Bronchial epithelial cell (primary cell): ENCODE data around the gene ESPNL. TPM values are rescaled to one million over a fixed set of nuclear protein-coding genes. Genes with fewer than 3 reads are reported as not detected.

Experiments used
- DNase-seq: peaks from one replicate; pipeline ENCODE4 v3.0.0-alpha.2; 2010; ENCODE audit warnings: low read depth
- FAIRE-seq: peaks from 2 replicates; lab custom pipeline; 2011; peaks lifted over from hg19 to GRCh38; lab: Jason Lieb, UNC
- H3K27me3 ChIP-seq: 2 replicates; pipeline ENCODE4 v1.5.1; 2011; ENCODE audit warnings: low read length; ENCODE audit not compliant: control insufficient read depth, insufficient read depth
- H3K36me3 ChIP-seq: 2 replicates; pipeline ENCODE4 v1.5.1; 2011; ENCODE audit warnings: low read length; ENCODE audit not compliant: control insufficient read depth, insufficient read depth
- H3K4me3 ChIP-seq: 2 replicates; pipeline ENCODE4 v1.5.1; 2011; ENCODE audit warnings: mild to moderate bottlenecking, low read depth, low read length, control low read depth
- total RNA-seq: library from RNA; depleted of rRNA; stranded (reverse); fragments of >200 nt; gene quantifications from 2 replicates; pipeline ENCODE4 v1.2.1, GENCODE V29; 2014
- TF ChIP-seq, protein P1 (sequence below): IDR thresholded peaks from 2 replicates; pipeline ENCODE4 v1.5.1; 2011; ENCODE audit warnings: mild to moderate bottlenecking, moderate library complexity, low read length, control low read depth, inconsistent platforms; ENCODE audit not compliant: insufficient read depth, severe bottlenecking

The ESPNL gene
- total RNA-seq, 1 donor from 2014 or later, result under 0.01 TPM

DNA sequence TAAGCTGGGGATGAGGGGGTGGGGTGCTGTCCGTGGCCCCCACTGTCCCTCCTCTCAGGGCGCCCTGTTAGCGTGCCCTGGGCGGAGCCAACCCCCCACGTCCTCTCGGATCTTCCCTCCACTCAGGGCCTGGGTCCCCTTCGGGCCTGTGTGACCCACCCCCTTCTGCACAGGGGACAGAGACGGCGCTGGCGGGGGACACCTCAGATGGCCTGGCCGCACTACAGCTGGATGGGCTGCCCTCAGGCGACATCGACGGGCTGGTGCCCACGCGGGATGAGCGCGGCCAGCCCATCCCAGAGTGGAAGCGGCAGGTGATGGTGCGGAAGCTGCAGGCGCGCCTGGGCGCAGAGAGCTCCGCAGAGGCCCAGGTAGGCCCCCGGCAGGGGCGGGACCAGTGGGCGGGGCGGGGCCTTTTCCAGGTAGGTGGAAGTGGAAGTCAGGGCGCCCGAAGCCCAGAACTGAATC, 28.4 kb downstream of the ESPNL start:
- H3K36me3 ChIP-seq, result no peaks in the 10 kb centered on the region
- no peak for FAIRE-seq
- no peak overlapping the region for H3K4me3 ChIP-seq
- TF ChIP-seq, protein P1, sequence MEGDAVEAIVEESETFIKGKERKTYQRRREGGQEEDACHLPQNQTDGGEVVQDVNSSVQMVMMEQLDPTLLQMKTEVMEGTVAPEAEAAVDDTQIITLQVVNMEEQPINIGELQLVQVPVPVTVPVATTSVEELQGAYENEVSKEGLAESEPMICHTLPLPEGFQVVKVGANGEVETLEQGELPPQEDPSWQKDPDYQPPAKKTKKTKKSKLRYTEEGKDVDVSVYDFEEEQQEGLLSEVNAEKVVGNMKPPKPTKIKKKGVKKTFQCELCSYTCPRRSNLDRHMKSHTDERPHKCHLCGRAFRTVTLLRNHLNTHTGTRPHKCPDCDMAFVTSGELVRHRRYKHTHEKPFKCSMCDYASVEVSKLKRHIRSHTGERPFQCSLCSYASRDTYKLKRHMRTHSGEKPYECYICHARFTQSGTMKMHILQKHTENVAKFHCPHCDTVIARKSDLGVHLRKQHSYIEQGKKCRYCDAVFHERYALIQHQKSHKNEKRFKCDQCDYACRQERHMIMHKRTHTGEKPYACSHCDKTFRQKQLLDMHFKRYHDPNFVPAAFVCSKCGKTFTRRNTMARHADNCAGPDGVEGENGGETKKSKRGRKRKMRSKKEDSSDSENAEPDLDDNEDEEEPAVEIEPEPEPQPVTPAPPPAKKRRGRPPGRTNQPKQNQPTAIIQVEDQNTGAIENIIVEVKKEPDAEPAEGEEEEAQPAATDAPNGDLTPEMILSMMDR, result no peak
- peaks cover 2% of the 10 kb centered on the region for H3K27me3 ChIP-seq
- DNase-seq, result no peak

DNA sequence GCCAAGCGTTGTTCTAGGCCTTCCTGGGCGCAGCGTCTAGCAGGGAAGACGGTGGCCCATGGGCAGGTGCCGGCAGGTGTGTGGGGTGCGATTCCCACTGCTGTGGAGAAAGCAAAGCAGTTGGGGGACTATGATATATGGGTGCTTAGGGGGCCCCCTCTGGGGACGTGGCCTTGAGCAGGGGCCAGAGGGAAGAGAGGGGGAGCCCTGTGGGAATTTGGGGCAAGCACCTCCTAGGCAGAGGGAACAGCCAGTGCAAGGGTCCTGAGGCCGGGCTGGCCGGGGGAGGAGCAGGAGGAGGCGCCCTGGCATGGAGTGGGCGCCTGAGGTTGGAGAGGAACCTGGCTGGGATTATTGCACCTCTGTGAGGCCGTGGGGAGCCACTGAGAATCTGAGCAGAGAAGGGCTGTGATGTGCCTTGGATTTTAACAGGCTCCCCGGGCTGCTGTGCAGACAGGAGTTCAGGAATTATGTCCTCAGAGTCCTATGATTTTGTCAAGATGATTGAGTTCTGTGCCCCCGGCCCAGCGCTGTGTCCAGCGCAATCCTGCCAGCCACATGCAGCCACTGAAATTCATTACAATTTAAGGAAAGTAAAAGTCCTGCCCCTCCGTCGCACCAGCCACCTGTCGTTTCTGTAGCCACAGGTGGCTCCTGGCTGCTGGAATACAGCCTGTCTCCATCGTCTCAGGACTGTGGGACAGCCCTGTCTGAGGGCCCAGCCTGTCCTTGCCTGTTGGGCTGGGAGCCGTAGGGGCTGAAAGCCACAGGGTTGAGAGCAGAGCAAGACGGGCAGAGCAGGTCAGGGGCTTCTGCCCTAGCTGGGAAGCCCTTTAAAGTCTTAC, 29.2 kb downstream of the ESPNL start:
- DNase-seq, result no peak
- no peaks in the 10 kb centered on the region for H3K36me3 ChIP-seq
- no peak overlapping the region for H3K4me3 ChIP-seq
- no peak for FAIRE-seq
- TF ChIP-seq, protein P1, result no peak
- H3K27me3 ChIP-seq, result peaks cover 2% of the 10 kb centered on the region

DNA sequence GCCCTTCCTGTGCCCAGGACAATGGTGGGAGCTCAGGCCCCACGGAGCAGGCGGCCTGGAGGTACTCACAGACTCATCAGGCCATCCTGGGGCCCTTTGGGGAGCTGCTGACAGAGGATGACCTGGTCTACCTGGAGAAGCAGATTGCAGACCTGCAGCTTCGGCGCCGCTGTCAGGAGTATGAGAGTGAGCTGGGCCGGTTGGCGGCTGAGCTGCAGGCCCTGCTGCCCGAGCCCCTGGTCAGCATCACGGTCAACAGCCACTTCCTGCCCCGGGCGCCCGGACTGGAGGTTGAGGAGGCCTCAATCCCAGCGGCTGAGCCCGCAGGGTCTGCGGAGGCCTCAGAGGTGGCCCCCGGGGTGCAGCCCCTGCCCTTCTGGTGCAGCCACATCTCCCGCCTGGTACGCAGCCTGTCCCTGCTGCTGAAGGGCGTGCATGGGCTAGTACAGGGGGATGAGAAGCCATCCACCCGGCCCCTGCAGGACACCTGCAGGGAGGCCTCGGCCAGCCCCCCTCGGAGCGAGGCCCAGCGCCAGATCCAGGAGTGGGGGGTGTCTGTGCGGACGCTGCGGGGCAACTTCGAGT, 30.1 kb downstream of the ESPNL start:
- H3K27me3 ChIP-seq, result peaks cover 2% of the 10 kb centered on the region
- FAIRE-seq, result no peak
- no peaks in the 10 kb centered on the region for H3K36me3 ChIP-seq
- DNase-seq, result no peak
- no peak overlapping the region for H3K4me3 ChIP-seq
- TF ChIP-seq, protein P1, result no peak

DNA sequence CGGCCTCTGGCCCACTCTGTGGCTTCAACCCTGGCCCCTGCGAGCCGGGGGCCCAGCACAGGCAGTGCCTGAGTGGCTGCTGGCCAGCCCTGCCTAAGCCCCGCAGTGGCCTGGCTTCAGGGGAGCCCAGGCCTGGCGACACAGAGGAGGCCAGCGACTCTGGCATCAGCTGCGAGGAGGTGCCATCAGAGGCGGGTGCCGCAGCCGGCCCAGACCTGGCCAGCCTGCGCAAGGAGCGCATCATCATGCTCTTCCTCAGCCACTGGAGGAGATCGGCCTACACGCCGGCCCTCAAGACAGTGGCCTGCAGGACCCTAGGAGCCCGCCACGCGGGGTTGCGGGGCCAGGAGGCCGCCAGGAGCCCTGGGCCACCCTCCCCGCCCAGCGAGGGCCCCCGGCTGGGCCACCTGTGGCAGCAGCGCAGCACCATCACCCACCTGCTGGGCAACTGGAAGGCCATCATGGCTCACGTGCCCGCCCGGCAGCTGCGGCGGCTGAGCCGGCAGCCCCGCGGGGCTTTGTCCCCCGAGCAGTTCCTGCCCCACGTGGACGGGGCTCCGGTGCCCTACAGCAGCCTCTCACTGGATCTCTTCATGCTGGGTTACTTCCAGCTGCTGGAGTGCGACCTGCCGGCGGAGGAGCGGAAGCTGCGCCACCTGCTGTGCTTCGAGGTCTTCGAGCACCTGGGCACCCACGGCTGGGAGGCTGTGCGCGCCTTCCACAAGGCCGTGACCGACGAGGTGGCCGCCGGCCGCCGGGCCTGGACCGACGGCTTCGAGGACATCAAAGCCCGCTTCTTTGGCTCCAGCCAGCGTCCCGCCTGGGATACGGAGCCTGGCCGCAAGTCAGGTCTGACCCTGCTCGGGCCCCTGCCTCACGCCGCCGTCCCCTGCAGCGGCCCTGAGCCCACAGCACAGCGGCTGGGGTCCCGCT, 30.8 kb downstream of the ESPNL start:
- TF ChIP-seq, protein P1, result no peak
- H3K27me3 ChIP-seq, result peaks cover 2% of the 10 kb centered on the region
- H3K4me3 ChIP-seq, result no peak overlapping the region
- FAIRE-seq (no peak), DNase-seq (no peak)
- no peaks in the 10 kb centered on the region for H3K36me3 ChIP-seq

DNA sequence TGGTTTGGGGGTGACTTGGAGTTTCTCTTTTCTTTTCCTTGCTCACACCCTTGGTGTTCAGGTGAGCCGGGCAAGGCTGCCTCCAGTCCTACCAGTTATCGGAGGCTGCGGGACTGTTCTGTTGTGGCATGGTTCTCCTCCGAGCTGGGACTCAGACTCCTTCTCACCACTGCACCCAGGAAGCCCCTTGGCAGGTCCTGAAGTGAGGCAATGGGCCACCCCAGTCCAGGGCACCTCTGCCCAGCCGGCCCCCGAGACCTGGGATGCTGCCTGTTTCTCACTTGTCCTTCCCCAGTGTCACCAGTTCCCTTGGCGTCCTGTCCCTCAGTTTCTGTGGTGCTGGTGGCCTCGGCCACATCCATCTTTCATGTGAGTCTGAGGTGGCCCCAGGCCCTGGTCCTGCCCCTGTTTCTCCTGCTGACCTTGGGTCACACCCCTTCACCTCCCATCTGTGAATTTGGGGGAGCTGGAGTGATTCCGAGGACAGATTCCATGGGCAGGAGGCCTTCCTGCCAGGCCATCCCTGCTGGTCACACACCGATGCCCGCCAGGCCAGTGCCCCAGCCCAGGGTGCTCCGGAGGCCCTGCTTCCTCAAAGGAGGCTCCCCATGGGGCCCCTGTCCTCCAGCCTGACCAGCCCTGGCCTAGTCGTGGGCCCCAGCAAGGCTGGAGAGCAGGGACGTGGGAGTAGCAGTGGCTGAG, 31.8 kb downstream of the ESPNL start:
- DNase-seq (no peak), FAIRE-seq (no peak)
- TF ChIP-seq, protein P1, result no peak
- H3K27me3 ChIP-seq, result peaks cover 2% of the 10 kb centered on the region
- no peak overlapping the region for H3K4me3 ChIP-seq
- no peaks in the 10 kb centered on the region for H3K36me3 ChIP-seq
